SK-N-MC (cell line): ENCODE results near the gene MTERF2.

Experiments used
- FOXP2 ChIP-seq: optimal IDR thresholded peaks from 2 replicates; pipeline ENCODE3; 2011; ENCODE audit warnings: mild to moderate bottlenecking, moderate library complexity; ENCODE audit not compliant: insufficient read depth; ENCODE audit errors: extremely low read length, control extremely low read depth
- POLR2AphosphoS5 ChIP-seq: IDR thresholded peaks from 2 replicates; pipeline ENCODE4 v1.6.1; 2012; ENCODE audit warnings: mild to moderate bottlenecking, low read depth, low read length, borderline replicate concordance

- TF ChIP-seq POLR2AphosphoS5, result no peak
- TF ChIP-seq FOXP2, result no peak
Measured at GRCh38 chr12:106978035-106978800, 8.7 kb downstream of the MTERF2 start.
